Measurements from ENCODE around the gene KIFC1.
"Not testable (repeated sequence)": the region's sequence is repeated elsewhere in the genome, so short reads cannot be mapped to it uniquely, and the experiment has no call there.

The KIFC1 gene

GRCh38 chr6:33373960-33374910 is 17.4 kb upstream of the KIFC1 start:
- no peak for DNase-seq (ENCODE audit: extremely low read depth in 1 of 2, low read depth in 1 of 2)

GRCh38 chr6:33375143-33375671 is 16.4 kb upstream of the KIFC1 start:
- DNase-seq (ENCODE audit: extremely low read depth in 1 of 2, low read depth in 1 of 2), result no peak

- DNase-seq (ENCODE audit: extremely low read depth in 1 of 2, low read depth in 1 of 2), result no peak
These were observed 14.5 kb upstream of the KIFC1 start for GRCh38 chr6:33377171-33377570.

- not testable (repeated sequence) for DNase-seq (ENCODE audit: extremely low read depth in 1 of 2, low read depth in 1 of 2)
These were observed 12.4 kb upstream of the KIFC1 start for GRCh38 chr6:33379184-33379583.

GRCh38 chr6:33380272-33380981 is 11.2 kb upstream of the KIFC1 start:
- no peak for DNase-seq (ENCODE audit: extremely low read depth in 1 of 2, low read depth in 1 of 2)

GRCh38 chr6:33383427-33384185 is 8.0 kb upstream of the KIFC1 start:
- no peak for DNase-seq (ENCODE audit: extremely low read depth in 1 of 2, low read depth in 1 of 2)

- DNase-seq (ENCODE audit: extremely low read depth in 1 of 2, low read depth in 1 of 2), result no peak
These were observed 7.0 kb upstream of the KIFC1 start for GRCh38 chr6:33384581-33385020.

GRCh38 chr6:33390173-33390572 is 1.4 kb upstream of the KIFC1 start:
- DNase-seq (ENCODE audit: extremely low read depth in 1 of 2, low read depth in 1 of 2), result no peak

GRCh38 chr6:33390767-33391277 is 801 bp upstream of the KIFC1 start:
- DNase-seq (ENCODE audit: extremely low read depth in 1 of 2, low read depth in 1 of 2), result no peak

- DNase-seq (ENCODE audit: extremely low read depth in 1 of 2, low read depth in 1 of 2), result peak in 1 of 2 donors; percentile 52
These were observed 435 bp downstream of the KIFC1 start for GRCh38 chr6:33391922-33392594.

GRCh38 chr6:33392595-33392948 is 949 bp downstream of the KIFC1 start:
- no peak for DNase-seq (ENCODE audit: extremely low read depth in 1 of 2, low read depth in 1 of 2)

- no peak for DNase-seq (ENCODE audit: extremely low read depth in 1 of 2, low read depth in 1 of 2)
These were observed 1.4 kb downstream of the KIFC1 start for GRCh38 chr6:33392979-33393378.

GRCh38 chr6:33397541-33397940 is 5.9 kb downstream of the KIFC1 start:
- no peak for DNase-seq (ENCODE audit: extremely low read depth in 1 of 2, low read depth in 1 of 2)

- not testable (repeated sequence) for DNase-seq (ENCODE audit: extremely low read depth in 1 of 2, low read depth in 1 of 2)
These were observed 7.0 kb downstream of the KIFC1 start for GRCh38 chr6:33398601-33399000.

- not testable (repeated sequence) for DNase-seq (ENCODE audit: extremely low read depth in 1 of 2, low read depth in 1 of 2)
These were observed 8.3 kb downstream of the KIFC1 start for GRCh38 chr6:33399881-33400280.

GRCh38 chr6:33404884-33405283 is 13.3 kb downstream of the KIFC1 start:
- DNase-seq (ENCODE audit: extremely low read depth in 1 of 2, low read depth in 1 of 2), result no peak

- no peak for DNase-seq (ENCODE audit: extremely low read depth in 1 of 2, low read depth in 1 of 2)
These were observed 13.8 kb downstream of the KIFC1 start for GRCh38 chr6:33405386-33405940.

- no peak for DNase-seq (ENCODE audit: extremely low read depth in 1 of 2, low read depth in 1 of 2)
These were observed 14.5 kb downstream of the KIFC1 start for GRCh38 chr6:33406126-33406525.

GRCh38 chr6:33407132-33407718 is 15.6 kb downstream of the KIFC1 start:
- no peak for DNase-seq (ENCODE audit: extremely low read depth in 1 of 2, low read depth in 1 of 2)
